K562 (cell line): ENCODE measurements around the gene TAF4. TPM values are rescaled to one million over a fixed set of nuclear protein-coding genes. Genes with fewer than 3 reads are reported as not detected.

Experiments
- ATAC-seq: fragments of 200-7000 bp; cut with Tn5 transposase; 3 replicates; pipeline ENCODE4 v1.9.1; 2020; ENCODE audit warnings: moderate library complexity
- BruUV-seq: library from RNA; stranded (reverse); fragments of 400-500 nt; replicated peaks from 2 replicates; lab custom pipeline; 2021; lab: Mats Ljungman, UMichigan
- CTCF ChIA-PET: fragments of 300-600 bp; formaldehyde crosslinking; extraction: SDS; loops from one replicate; lab custom pipeline; 2021; ENCODE audit warnings: low intra/inter-chr PET ratio; lab: Yijun Ruan, JAX
- POLR2A ChIA-PET: fragments of 300-600, 350-650 bp; sonication (Branson Sonifier 250); formaldehyde crosslinking; extraction: SDS; loops from one replicate; lab custom pipeline; 2021; ENCODE audit warnings: antibody characterized with exemption, inconsistent platforms; lab: Yijun Ruan, JAX
- DNase-seq, 4 experiments: peaks; one replicate each; pipeline versions ENCODE4 v3.0.0 to v3.0.0-alpha.2; 2011 to 2018; ENCODE audit warnings: low spot score in 3 of 4, mixed read lengths in 3 of 4; ENCODE audit errors: extremely low read depth in 1 of 4
- FAIRE-seq: peaks from 2 replicates; lab custom pipeline; 2011; peaks lifted over from hg19 to GRCh38; lab: Jason Lieb, UNC
- H2AFZ ChIP-seq: 2 replicates; pipeline ENCODE4 v1.6.0; 2011; ENCODE audit warnings: low read depth, low read length, control low read depth, inconsistent platforms
- H3K27ac ChIP-seq: fragments of 200-600 bp; 3 replicates; pipeline ENCODE4 v1.8.0; 2011; ENCODE audit warnings: low read depth, mild to moderate bottlenecking, control low read depth, inconsistent platforms, low read length, moderate library complexity, mixed read lengths; ENCODE audit errors: extremely low read depth
- H3K27me3 ChIP-seq, 2 experiments: fragments of 300-600 bp in 1 of 2; 2 replicates in 1 of 2; 3 replicates in 1 of 2; pipeline versions ENCODE4 v1.6.0 to v1.8.0; 2011; ENCODE audit warnings: inconsistent platforms in 2 of 2, low read length in 2 of 2, mild to moderate bottlenecking in 1 of 2, mixed read lengths in 1 of 2, moderate library complexity in 1 of 2; ENCODE audit not compliant: control insufficient read depth in 2 of 2, insufficient read depth in 2 of 2
- H3K36me3 ChIP-seq: fragments of 300-600 bp; 3 replicates; pipeline ENCODE4 v1.8.0; 2011; ENCODE audit warnings: mild to moderate bottlenecking, low read length, inconsistent platforms; ENCODE audit not compliant: control insufficient read depth, insufficient read depth
- H3K4me1 ChIP-seq, 2 experiments: fragments of 200-600 bp in 1 of 2; replicated peaks in 1 of 2; 2 replicates in 1 of 2; 3 replicates in 1 of 2; pipeline versions ENCODE4 v1.5.1 to v1.8.0; 2011; ENCODE audit warnings: inconsistent platforms in 2 of 2, low read length in 2 of 2, mild to moderate bottlenecking in 1 of 2, mixed read lengths in 1 of 2, moderate library complexity in 1 of 2; ENCODE audit not compliant: control insufficient read depth in 2 of 2, insufficient read depth in 2 of 2
- H3K4me2 ChIP-seq: 2 replicates; pipeline ENCODE4 v1.6.1; 2011; ENCODE audit warnings: low read length, control low read depth, inconsistent platforms, mixed read lengths; ENCODE audit not compliant: insufficient read depth
- H3K4me3 ChIP-seq: fragments of 200-600 bp; sonication (generic), shearing (Covaris generic); 2 replicates; pipeline ENCODE4 v1.5.1; 2016; ENCODE audit warnings: control low read depth, inconsistent platforms
- H3K79me2 ChIP-seq: fragments of 200-600 bp; 3 replicates; pipeline ENCODE4 v1.8.0; 2011; ENCODE audit warnings: low read length, inconsistent platforms; ENCODE audit not compliant: control insufficient read depth, insufficient read depth
- H3K9ac ChIP-seq, 2 experiments: 2 replicates each; pipeline versions ENCODE4 v1.6.0 to v1.6.1; 2011; ENCODE audit warnings: low read depth in 2 of 2, low read length in 2 of 2, control low read depth in 1 of 2, inconsistent platforms in 1 of 2, mild to moderate bottlenecking in 1 of 2, mixed read lengths in 1 of 2; ENCODE audit not compliant: insufficient read depth in 1 of 2
- H3K9me1 ChIP-seq: one replicate; pipeline ENCODE4 v1.6.0; 2011; ENCODE audit warnings: inconsistent platforms, mild to moderate bottlenecking, low read length, moderate library complexity; ENCODE audit not compliant: control insufficient read depth, insufficient read depth
- H3K9me3 ChIP-seq: replicated peaks from 2 replicates; pipeline ENCODE4 v1.5.1; 2011; ENCODE audit warnings: low read depth, low read length, inconsistent platforms; ENCODE audit not compliant: control insufficient read depth, insufficient read depth
- H4K20me1 ChIP-seq: replicated peaks from 2 replicates; pipeline ENCODE4 v1.6.1; 2011; ENCODE audit warnings: low read length, inconsistent platforms, mixed read lengths; ENCODE audit not compliant: control insufficient read depth, insufficient read depth
- ARNT ChIP-seq, 2 experiments: fragments of 450-650 bp; IDR thresholded peaks; 2 replicates each; pipeline ENCODE4 v1.6.1; 2016; ENCODE audit warnings: mild to moderate bottlenecking in 1 of 2
- ELF2 ChIP-seq: fragments of 250-450 bp; sonication (Bioruptor Pico); IDR thresholded peaks from 2 replicates; pipeline ENCODE4 v1.5.0; 2021; ENCODE audit warnings: mild to moderate bottlenecking
- FOSL1 ChIP-seq: fragments of 200-800 bp; sonication (Bioruptor generic); conservative IDR thresholded peaks from 2 replicates; pipeline ENCODE4 v1.6.1; 2016; ENCODE audit warnings: missing genetic modification characterization, missing compliant biosample characterization
- HDAC2 ChIP-seq: fragments of 450-650 bp; IDR thresholded peaks from 2 replicates; pipeline ENCODE4 v1.6.1; 2016; ENCODE audit warnings: mild to moderate bottlenecking
- JUNB ChIP-seq: fragments of 450-650 bp; formaldehyde crosslinking; conservative IDR thresholded peaks from 2 replicates; pipeline ENCODE4 v1.4.0; 2020; ENCODE audit warnings: mild to moderate bottlenecking
- PRMT5 ChIP-seq: sonication (generic); formaldehyde crosslinking; IDR thresholded peaks from 2 replicates; pipeline ENCODE4 v1.5.0; 2020; ENCODE audit warnings: missing genetic modification reagents
- PURB ChIP-seq: sonication (generic); formaldehyde crosslinking; IDR thresholded peaks from 2 replicates; pipeline ENCODE4 v1.9.0; 2021; ENCODE audit warnings: low read depth, mild to moderate bottlenecking, missing genetic modification reagents
- RBM15 ChIP-seq: fragments of 200-400 bp; formaldehyde crosslinking; IDR thresholded peaks from 2 replicates; pipeline ENCODE4 v1.6.1; 2018; ENCODE audit warnings: mild to moderate bottlenecking, low read length, moderate library complexity; ENCODE audit not compliant: insufficient read depth
- REST ChIP-seq, 2 experiments: fragments of 450-650 bp; formaldehyde crosslinking in 1 of 2; IDR thresholded peaks; 2 replicates each; pipeline versions ENCODE4 v1.4.0 to v1.6.1; 2014 to 2020; ENCODE audit warnings: mild to moderate bottlenecking in 2 of 2, borderline replicate concordance in 1 of 2, low read depth in 1 of 2
- SMARCC2 ChIP-seq: fragments of 450-650 bp; IDR thresholded peaks from 2 replicates; pipeline ENCODE4 v1.6.1; 2017; ENCODE audit warnings: antibody characterized with exemption, moderate library complexity, mild to moderate bottlenecking, low read depth
- SRSF1 ChIP-seq: fragments of 200-400 bp; formaldehyde crosslinking; IDR thresholded peaks from 2 replicates; pipeline ENCODE4 v1.6.1; 2017; ENCODE audit warnings: mild to moderate bottlenecking, low read depth, low read length, moderate library complexity
- TCF7 ChIP-seq: sonication (generic); IDR thresholded peaks from 2 replicates; pipeline ENCODE4 v1.6.1; 2016; ENCODE audit warnings: antibody characterized with exemption, borderline replicate concordance
- THRAP3 ChIP-seq: fragments of 450-650 bp; IDR thresholded peaks from 2 replicates; pipeline ENCODE4 v1.6.1; 2016; ENCODE audit warnings: mild to moderate bottlenecking, inconsistent platforms, borderline replicate concordance
- WHSC1 ChIP-seq: IDR thresholded peaks from one replicate; pipeline ENCODE4 v1.6.1; 2012; ENCODE audit warnings: low read length, control low read depth, inconsistent platforms
- XRCC5 ChIP-seq: fragments of 200-400 bp; formaldehyde crosslinking; IDR thresholded peaks from 2 replicates; pipeline ENCODE4 v1.6.1; 2017; ENCODE audit warnings: low read depth, mild to moderate bottlenecking, low read length
- ZNF263 ChIP-seq: sonication (generic); formaldehyde crosslinking; IDR thresholded peaks from 2 replicates; pipeline ENCODE4 v1.8.0; 2022; ENCODE audit warnings: mild to moderate bottlenecking, missing genetic modification reagents, borderline replicate concordance
- WGBS: fragments of 100-300 bp; shearing (Covaris generic); methylation state at CpG from one replicate; pipeline ENCODE4 v1.1.6; 2016; ENCODE audit warnings: low coverage, mixed read lengths; ENCODE audit not compliant: insufficient coverage; ENCODE audit errors: missing lambda C conversion rate; 5-methylcytosine and 5-hydroxymethylcytosine counted together
- in situ Hi-C: fragments of 300-500 bp; cut with MboI; formaldehyde crosslinking; loops from 4 replicates; pipeline ENCODE4 v1.15.0; 2018; ENCODE audit warnings: inconsistent platforms, mixed read lengths
- intact Hi-C: fragments of 100-400 bp; cut with micrococcal nuclease; formaldehyde crosslinking; loops from 2 replicates; pipeline ENCODE4 v1.14.2; 2022
- polyA plus RNA-seq, 8 experiments: library from polyadenylated mRNA; depleted of rRNA in 4 of 8; stranded (reverse) in 5 of 8; unstranded in 3 of 8; fragments of >200 nt; fragmentation: Nextera tagmentation in 2 of 8; fragmentation: Illumina TruSeq in 1 of 8; extraction: Ambion mirVana in 2 of 8; extraction: Trizol in 1 of 8; gene quantifications; 2 replicates each; pipeline versions ENCODE4 v1.2.1 to v1.2.3, GENCODE V29; 2011 to 2014; ENCODE audit warnings: inconsistent platforms in 1 of 8, missing spikeins in 1 of 8
- total RNA-seq, 7 experiments: library from RNA; depleted of rRNA in 6 of 7; stranded (reverse); fragments of >200 nt in 6 of 7; fragmentation: Illumina TruSeq in 2 of 7; extraction: Trizol in 2 of 7; gene quantifications; 2 replicates each; pipeline versions ENCODE4 v1.2.1 to v1.2.3, GENCODE V29; 2011 to 2021; ENCODE audit warnings: low replicate concordance in 1 of 7

Gene TAF4
- total and polyA plus RNA-seq, 9 of the 15 experiments (the other 6 are each of a cell fraction or from before 2014, with no cell fraction given) = 0.44 to 28.3 (median 5.6) TPM

GRCh38 chr20:61989741-61990140 is 75.9 kb downstream of the TAF4 start (continued):
- TF ChIP-seq FOSL1 (tag) (no peak), ELF2 (CRISPR knock-in tag) (no peak), THRAP3 (no peak), TCF7 (no peak), HDAC2 (no peak), SMARCC2 (no peak), ARNT (IDR thresholded peaks at IDR 0.05) (no peak), PURB (CRISPR knock-in tag) (no peak), PRMT5 (CRISPR knock-in tag) (no peak)

- H3K4me1 ChIP-seq = peaks cover 4 to 7% of the 10 kb centered on the region in 2 experiments; a peak in 2 of 5 replicates
- no peaks in the 10 kb centered on the region for H3K9me1 ChIP-seq
- H3K79me2 ChIP-seq = no peaks in the 10 kb centered on the region
- in situ Hi-C loops (no loop called here), intact Hi-C loops (loop anchor here (10.0 kb wide), 1 partner anchor 316 kb away; the partner anchor contains the start of gene ADRM1)
- H4K20me1 ChIP-seq = peaks cover 9% of the 10 kb centered on the region; the same call in 1 of the 2 replicates
- H3K9ac ChIP-seq = no peak overlapping the region
- no peak overlapping the region for H3K4me3 ChIP-seq
- 92% methylated on average over 15 of the region's 18 CpGs for WGBS
- ATAC-seq (no peak), FAIRE-seq (no peak), DNase-seq (no peak)
- CTCF ChIA-PET = no interaction called here
- no peak overlapping the region for H3K4me2 ChIP-seq
- no peak overlapping the region for H2AFZ ChIP-seq
- H3K36me3 ChIP-seq = peaks cover 60% of the 10 kb centered on the region; the same call in 2 of the 3 replicates
- BruUV-seq = no TSS peak
- POLR2A ChIA-PET = no interaction called here
- no peaks in the 10 kb centered on the region for H3K9me3 ChIP-seq
- H3K27me3 ChIP-seq = no peaks in the 10 kb centered on the region
- no peak overlapping the region for H3K27ac ChIP-seq
- TF ChIP-seq ZNF263 (CRISPR knock-in tag) (no peak), REST (IDR thresholded peaks at IDR 0.05; ENCODE audit: borderline replicate concordance) (no peak), REST (CRISPR knock-in tag; IDR thresholded peaks at IDR 0.05; ENCODE audit: low read depth) (no peak), XRCC5 (no peak), JUNB (no peak), WHSC1 (no peak), SRSF1 (no peak), RBM15 (no peak)
Measured at GRCh38 chr20:61988665-61989064, 77.0 kb downstream of the TAF4 start.
